Measurements from ENCODE around the gene RFPL2.
"Not testable (repeated sequence)": the region's sequence is repeated elsewhere in the genome, so short reads cannot be mapped to it uniquely, and the experiment has no call there.

RFPL2 gene

GRCh38 chr22:32205974-32206773 lies 1.3 kb upstream of the RFPL2 start:
- ATAC-seq: no peak
- DNase-seq: no peak

- DNase-seq (no peak), ATAC-seq (no peak)
Measured at GRCh38 chr22:32204040-32204855, 625 bp downstream of the RFPL2 start.

- no peak for DNase-seq
- no peak for ATAC-seq
Measured at GRCh38 chr22:32203181-32204039, 1.5 kb downstream of the RFPL2 start.

- peak; percentile 32 for DNase-seq
- no peak for ATAC-seq
Measured at GRCh38 chr22:32202539-32203180, 2.2 kb downstream of the RFPL2 start.

GRCh38 chr22:32202161-32202538 lies 2.7 kb downstream of the RFPL2 start:
- DNase-seq (no peak), ATAC-seq (no peak)

- no peak for DNase-seq
- ATAC-seq: no peak
Measured at GRCh38 chr22:32200752-32201151, 4.1 kb downstream of the RFPL2 start.

- DNase-seq (no peak), ATAC-seq (no peak)
Measured at GRCh38 chr22:32199961-32200360, 4.9 kb downstream of the RFPL2 start.

- no peak for ATAC-seq
- DNase-seq: no peak
Measured at GRCh38 chr22:32199341-32199740, 5.5 kb downstream of the RFPL2 start.

- DNase-seq, ATAC-seq: not testable (repeated sequence)
Measured at GRCh38 chr22:32197553-32198226, 7.2 kb downstream of the RFPL2 start.

GRCh38 chr22:32195900-32196299 lies 9.0 kb downstream of the RFPL2 start:
- DNase-seq, ATAC-seq: not testable (repeated sequence)

- DNase-seq, ATAC-seq: not testable (repeated sequence)
Measured at GRCh38 chr22:32193346-32193745, 11.5 kb downstream of the RFPL2 start.

- DNase-seq, ATAC-seq: not testable (repeated sequence)
Measured at GRCh38 chr22:32191021-32191420, 13.9 kb downstream of the RFPL2 start.

GRCh38 chr22:32185821-32186220 lies 19.1 kb downstream of the RFPL2 start:
- no peak for DNase-seq

GRCh38 chr22:32183625-32184024 lies 21.2 kb downstream of the RFPL2 start:
- ATAC-seq: no peak
- no peak for DNase-seq

More at GRCh38 chr22:32185821-32186220, 19.1 kb downstream of the RFPL2 start:
- no peak for ATAC-seq

GRCh38 chr22:32181043-32181442 lies 23.8 kb downstream of the RFPL2 start:
- DNase-seq (no peak), ATAC-seq (no peak)

GRCh38 chr22:32177221-32177765 lies 27.6 kb downstream of the RFPL2 start:
- ATAC-seq: no peak

GRCh38 chr22:32175683-32176644 lies 28.9 kb downstream of the RFPL2 start:
- DNase-seq (peak; percentile 18), ATAC-seq (peak; percentile 20)

More at GRCh38 chr22:32177221-32177765, 27.6 kb downstream of the RFPL2 start:
- DNase-seq: no peak

GRCh38 chr22:32175115-32175514 lies 29.8 kb downstream of the RFPL2 start:
- DNase-seq (no peak), ATAC-seq (no peak)

- DNase-seq (no peak), ATAC-seq (no peak)
Measured at GRCh38 chr22:32165681-32166080, 39.2 kb downstream of the RFPL2 start.

All from stimulated activated naive CD8-positive, alpha-beta T cell treated with anti-CD3 and anti-CD28 coated beads, Interleukin-15, Interleukin-2, amounts not matched to agents 100 U/mL and 50 U/mL, for 24 hours (primary cell).